Uterus (tissue), 2 donors: Measurements from ENCODE around the gene ARHGEF19.

Experiments
- CTCF ChIP-seq, 4 experiments: fragments of 200-600 bp in 2 of 4; fragments of 450-650 bp in 2 of 4; sonication (generic) in 2 of 4; IDR thresholded peaks; one replicate each; pipeline ENCODE4 v1.5.1; 2016 to 2019; ENCODE audit warnings: antibody characterized with exemption in 4 of 4, mild to moderate bottlenecking in 2 of 4, moderate library complexity in 1 of 4
- POLR2A ChIP-seq, 2 donors: fragments of 450-650 bp; IDR thresholded peaks; one replicate each; pipeline ENCODE4 v1.6.1; 2016; ENCODE audit warnings: antibody characterized with exemption in 2 of 2, mild to moderate bottlenecking in 1 of 2, moderate library complexity in 1 of 2

- TF ChIP-seq CTCF (IDR thresholded peaks at IDR 0.05) (no peak), POLR2A (IDR thresholded peaks at IDR 0.05) (no peak)
These were observed 50.7 kb downstream of the ARHGEF19 start for GRCh38 chr1:16161717-16162116.
